Hepatocyte (in vitro differentiated cells): Measurements from ENCODE around the gene TFCP2L1. TPM values are rescaled to one million over a fixed set of nuclear protein-coding genes. Genes with fewer than 3 reads are reported as not detected.

ENCODE experiments used
- DNase-seq: peaks from one replicate; pipeline ENCODE4 v3.0.0-alpha.2; 2016; ENCODE audit warnings: low spot score
- H2AFZ ChIP-seq: fragments of 200-600 bp; sonication (generic); 2 replicates; pipeline ENCODE4 v1.6.0; 2016; ENCODE audit warnings: antibody characterized with exemption, mild to moderate bottlenecking
- H3K27ac ChIP-seq: fragments of 200-600 bp; sonication (generic); 2 replicates; pipeline ENCODE4 v1.5.1; 2016; ENCODE audit warnings: mild to moderate bottlenecking
- H3K27me3 ChIP-seq: fragments of 200-600 bp; sonication (generic); 2 replicates; pipeline ENCODE4 v1.6.1; 2016
- H3K36me3 ChIP-seq: fragments of 200-600 bp; sonication (generic); replicated peaks from 2 replicates; pipeline ENCODE4 v1.5.1; 2016; ENCODE audit warnings: low read depth; ENCODE audit not compliant: insufficient read depth
- H3K4me1 ChIP-seq: fragments of 200-600 bp; sonication (generic); 2 replicates; pipeline ENCODE4 v1.5.1; 2016; ENCODE audit warnings: mild to moderate bottlenecking, moderate library complexity; ENCODE audit not compliant: insufficient read depth
- H3K4me2 ChIP-seq: fragments of 200-600 bp; sonication (generic); 2 replicates; pipeline ENCODE4 v1.6.0; 2016
- H3K4me3 ChIP-seq: fragments of 200-600 bp; sonication (generic); 2 replicates; pipeline ENCODE4 v1.5.1; 2016; ENCODE audit warnings: mild to moderate bottlenecking
- H3K79me2 ChIP-seq: fragments of 200-600 bp; sonication (generic); 2 replicates; pipeline ENCODE4 v1.6.0; 2017; ENCODE audit warnings: mild to moderate bottlenecking
- H3K9me2 ChIP-seq: fragments of 200-600 bp; sonication (generic); replicated peaks from 2 replicates; pipeline ENCODE4 v1.6.0; 2017; ENCODE audit warnings: mild to moderate bottlenecking; ENCODE audit not compliant: insufficient read depth
- H3K9me3 ChIP-seq: fragments of 200-600 bp; sonication (generic); 2 replicates; pipeline ENCODE4 v1.5.1; 2016; ENCODE audit warnings: low read depth, mild to moderate bottlenecking
- H4K20me1 ChIP-seq: fragments of 200-600 bp; sonication (generic); 2 replicates; pipeline ENCODE4 v1.6.0; 2016; ENCODE audit warnings: mild to moderate bottlenecking; ENCODE audit not compliant: insufficient read depth, poor library complexity, severe bottlenecking
- EZH2 ChIP-seq: fragments of 200-600 bp; sonication (generic); IDR thresholded peaks from 2 replicates; pipeline ENCODE4 v1.6.1; 2016; ENCODE audit warnings: antibody characterized with exemption, mild to moderate bottlenecking, borderline replicate concordance
- EZH2phosphoT487 ChIP-seq: fragments of 200-600 bp; sonication (generic); IDR thresholded peaks from one replicate; pipeline ENCODE4 v1.6.1; 2018; ENCODE audit warnings: antibody characterized with exemption, mild to moderate bottlenecking, low read depth, moderate library complexity; ENCODE audit not compliant: unreplicated experiment, severe bottlenecking
- WGBS: methylation state at CpG from one replicate; pipeline ENCODE4 v1.1.6; 2016; ENCODE audit warnings: low lambda C conversion rate; ENCODE audit errors: missing lambda C conversion rate; 5-methylcytosine and 5-hydroxymethylcytosine counted together
- polyA plus RNA-seq: library from polyadenylated mRNA; unstranded; fragments of >200 nt; fragmentation: Nextera tagmentation; extraction: Ambion mirVana; gene quantifications from 2 replicates; pipeline ENCODE4 v1.2.1, GENCODE V29; 2016
- total RNA-seq: library from RNA; depleted of rRNA; stranded (reverse); fragments of >200 nt; gene quantifications from 2 replicates; pipeline ENCODE4 v1.2.3, GENCODE V29; 2014
- TF ChIP-seq, protein P1 (sequence below): fragments of 200-600 bp; sonication (generic); IDR thresholded peaks from 2 replicates; pipeline ENCODE4 v1.5.1; 2016; ENCODE audit warnings: antibody characterized with exemption, mild to moderate bottlenecking; ENCODE audit not compliant: poor library complexity

Gene TFCP2L1
- total and polyA plus RNA-seq, 2 experiments from 2014 or later, result 1.1 to 2.5 TPM

GRCh38 chr2:121200419-121201315 is 84.3 kb downstream of the TFCP2L1 start:
- H3K36me3 ChIP-seq, result no peaks in the 10 kb centered on the region

GRCh38 chr2:121200011-121200347 is 85.0 kb downstream of the TFCP2L1 start:
- 92% methylated on average over 7 of the region's 8 CpGs for WGBS
- DNase-seq, result no peak

More at GRCh38 chr2:121200419-121201315, 84.3 kb downstream of the TFCP2L1 start:
- TF ChIP-seq EZH2phosphoT487 (no peak), EZH2 (no peak)
- TF ChIP-seq, protein P1, sequence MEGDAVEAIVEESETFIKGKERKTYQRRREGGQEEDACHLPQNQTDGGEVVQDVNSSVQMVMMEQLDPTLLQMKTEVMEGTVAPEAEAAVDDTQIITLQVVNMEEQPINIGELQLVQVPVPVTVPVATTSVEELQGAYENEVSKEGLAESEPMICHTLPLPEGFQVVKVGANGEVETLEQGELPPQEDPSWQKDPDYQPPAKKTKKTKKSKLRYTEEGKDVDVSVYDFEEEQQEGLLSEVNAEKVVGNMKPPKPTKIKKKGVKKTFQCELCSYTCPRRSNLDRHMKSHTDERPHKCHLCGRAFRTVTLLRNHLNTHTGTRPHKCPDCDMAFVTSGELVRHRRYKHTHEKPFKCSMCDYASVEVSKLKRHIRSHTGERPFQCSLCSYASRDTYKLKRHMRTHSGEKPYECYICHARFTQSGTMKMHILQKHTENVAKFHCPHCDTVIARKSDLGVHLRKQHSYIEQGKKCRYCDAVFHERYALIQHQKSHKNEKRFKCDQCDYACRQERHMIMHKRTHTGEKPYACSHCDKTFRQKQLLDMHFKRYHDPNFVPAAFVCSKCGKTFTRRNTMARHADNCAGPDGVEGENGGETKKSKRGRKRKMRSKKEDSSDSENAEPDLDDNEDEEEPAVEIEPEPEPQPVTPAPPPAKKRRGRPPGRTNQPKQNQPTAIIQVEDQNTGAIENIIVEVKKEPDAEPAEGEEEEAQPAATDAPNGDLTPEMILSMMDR, result no peak
- DNase-seq, result no peak
- Histone ChIP-seq H3K4me1 (no peaks in the 10 kb centered on the region), H4K20me1 (no peaks in the 10 kb centered on the region), H3K9me2 (no peaks in the 10 kb centered on the region), H3K27me3 (no peaks in the 10 kb centered on the region), H3K79me2 (no peaks in the 10 kb centered on the region), H3K4me2 (no peak overlapping the region), H3K4me3 (no peak overlapping the region), H3K27ac (no peak overlapping the region), H2AFZ (no peak overlapping the region), H3K9me3 (no peaks in the 10 kb centered on the region)
- 95% methylated on average over 14 of the region's 14 CpGs for WGBS

DNA sequence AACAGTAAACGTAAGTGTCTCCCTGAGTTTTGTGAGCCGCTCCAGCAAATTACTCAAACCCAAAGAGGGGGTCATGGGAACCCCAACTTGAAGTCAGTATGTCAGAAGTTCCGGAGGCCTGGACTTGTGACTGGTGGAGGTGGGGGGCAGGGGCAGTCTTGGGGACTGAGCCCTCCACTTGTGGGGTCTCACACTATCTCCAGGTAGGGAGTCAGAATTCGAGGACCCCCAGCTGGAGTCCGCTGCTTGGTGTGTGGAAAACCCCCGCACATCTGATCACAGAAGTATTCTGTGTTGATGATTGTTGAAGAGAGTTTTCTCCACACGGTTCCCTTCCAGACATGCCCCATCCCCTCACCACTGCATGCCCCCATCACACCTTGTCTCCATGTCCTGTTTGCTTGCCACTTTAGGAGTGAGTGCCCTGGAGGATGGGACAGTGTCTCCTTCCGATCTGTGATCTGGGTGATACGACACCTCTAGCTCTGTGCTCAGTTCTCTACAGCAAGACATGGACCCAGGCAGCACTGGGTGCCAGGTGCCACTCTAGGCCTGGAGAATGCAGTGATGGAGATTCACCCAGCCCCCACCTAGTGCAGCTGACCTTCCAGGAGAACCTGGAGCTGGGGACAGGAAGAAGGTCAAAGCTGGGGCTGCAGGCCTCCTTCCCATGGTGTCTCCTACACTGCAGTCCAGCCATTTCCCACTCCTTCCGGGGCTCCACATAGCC is 85.6 kb downstream of the TFCP2L1 start:
- Histone ChIP-seq H3K4me3 (no peak overlapping the region), H3K4me1 (no peaks in the 10 kb centered on the region), H3K27ac (no peak overlapping the region), H3K36me3 (no peaks in the 10 kb centered on the region), H3K4me2 (no peak overlapping the region), H2AFZ (no peak overlapping the region), H4K20me1 (no peaks in the 10 kb centered on the region), H3K27me3 (no peaks in the 10 kb centered on the region), H3K9me2 (no peaks in the 10 kb centered on the region), H3K79me2 (no peaks in the 10 kb centered on the region), H3K9me3 (no peaks in the 10 kb centered on the region)
- TF ChIP-seq EZH2phosphoT487 (no peak), EZH2 (no peak)
- TF ChIP-seq, protein P1, result no peak
- 93% methylated on average over 10 of the region's 10 CpGs for WGBS
- no peak for DNase-seq

More at GRCh38 chr2:121200011-121200347, 85.0 kb downstream of the TFCP2L1 start:
- no peaks in the 10 kb centered on the region for H3K36me3 ChIP-seq
- H3K4me1 ChIP-seq, result no peaks in the 10 kb centered on the region
- H3K4me3 ChIP-seq, result no peak overlapping the region
- H2AFZ ChIP-seq, result no peak overlapping the region
- H3K9me3 ChIP-seq, result no peaks in the 10 kb centered on the region
- H3K27ac ChIP-seq, result no peak overlapping the region
- no peaks in the 10 kb centered on the region for H3K79me2 ChIP-seq
- H4K20me1 ChIP-seq, result no peaks in the 10 kb centered on the region
- no peaks in the 10 kb centered on the region for H3K27me3 ChIP-seq
- TF ChIP-seq, protein P1, result no peak
- no peak for TF ChIP-seq EZH2
- no peak overlapping the region for H3K4me2 ChIP-seq
- H3K9me2 ChIP-seq, result no peaks in the 10 kb centered on the region
